ENCODE measurements around the gene SPTAN1. TPM values are rescaled to one million over a fixed set of nuclear protein-coding genes. Genes with fewer than 3 reads are reported as not detected.

SPTAN1 gene
- total and polyA plus RNA-seq, 2 experiments from 2014 or later, result 108 to 195 TPM

DNA sequence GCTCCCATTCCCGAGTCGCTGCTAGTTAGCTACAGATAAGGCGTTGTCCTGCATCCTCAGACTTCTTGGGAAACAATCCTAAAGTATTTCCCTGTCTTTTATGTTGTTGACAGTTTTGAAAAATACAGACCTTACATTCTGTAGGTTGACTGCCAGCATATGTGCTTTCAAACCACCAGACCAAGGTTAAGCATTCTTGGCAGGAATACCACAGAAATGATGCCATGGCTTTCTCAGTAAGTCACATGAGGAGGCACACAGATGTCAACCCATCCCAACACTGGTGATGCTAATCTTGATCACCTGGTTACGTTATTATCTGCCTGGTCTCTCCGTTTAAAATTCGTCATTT is 47.0 kb upstream of the SPTAN1 start:
- ATAC-seq, result no peak
- H3K9me3 Mint-ChIP-seq, result no peaks in the 10 kb centered on the region
- peak overlapping the region; percentile 95 for H3K4me2 ChIP-seq
- H3K27ac ChIP-seq (ENCODE audit: low read depth), result no peak overlapping the region
- H3K27ac Mint-ChIP-seq, result no peak overlapping the region
- TF ChIP-seq EZH2 (IDR thresholded peaks at IDR 0.05; ENCODE audit: low read depth, unreplicated experiment) (no peak), NANOG (IDR thresholded peaks at IDR 0.05; ENCODE audit: borderline replicate concordance) (no peak), POLR2AphosphoS5 (IDR thresholded peaks at IDR 0.05; ENCODE audit: low read depth) (no peak), ZNF331 (CRISPR knock-in tag; IDR thresholded peaks at IDR 0.05; ENCODE audit: low read depth) (no peak), ZNF114 (CRISPR knock-in tag; IDR thresholded peaks at IDR 0.05) (no peak), STAT1 (IDR thresholded peaks at IDR 0.05; ENCODE audit: unreplicated experiment) (no peak), CREB1 (CRISPR knock-in tag; IDR thresholded peaks at IDR 0.05; ENCODE audit: low read depth) (no peak), JUNB (IDR thresholded peaks at IDR 0.05; ENCODE audit: unreplicated experiment) (no peak), EZH2phosphoT487 (IDR thresholded peaks at IDR 0.05; ENCODE audit: unreplicated experiment) (no peak)
- TF ChIP-seq, protein P1, sequence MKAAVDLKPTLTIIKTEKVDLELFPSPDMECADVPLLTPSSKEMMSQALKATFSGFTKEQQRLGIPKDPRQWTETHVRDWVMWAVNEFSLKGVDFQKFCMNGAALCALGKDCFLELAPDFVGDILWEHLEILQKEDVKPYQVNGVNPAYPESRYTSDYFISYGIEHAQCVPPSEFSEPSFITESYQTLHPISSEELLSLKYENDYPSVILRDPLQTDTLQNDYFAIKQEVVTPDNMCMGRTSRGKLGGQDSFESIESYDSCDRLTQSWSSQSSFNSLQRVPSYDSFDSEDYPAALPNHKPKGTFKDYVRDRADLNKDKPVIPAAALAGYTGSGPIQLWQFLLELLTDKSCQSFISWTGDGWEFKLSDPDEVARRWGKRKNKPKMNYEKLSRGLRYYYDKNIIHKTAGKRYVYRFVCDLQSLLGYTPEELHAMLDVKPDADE (IDR thresholded peaks at IDR 0.05), result no peak
- TF ChIP-seq, protein P2, sequence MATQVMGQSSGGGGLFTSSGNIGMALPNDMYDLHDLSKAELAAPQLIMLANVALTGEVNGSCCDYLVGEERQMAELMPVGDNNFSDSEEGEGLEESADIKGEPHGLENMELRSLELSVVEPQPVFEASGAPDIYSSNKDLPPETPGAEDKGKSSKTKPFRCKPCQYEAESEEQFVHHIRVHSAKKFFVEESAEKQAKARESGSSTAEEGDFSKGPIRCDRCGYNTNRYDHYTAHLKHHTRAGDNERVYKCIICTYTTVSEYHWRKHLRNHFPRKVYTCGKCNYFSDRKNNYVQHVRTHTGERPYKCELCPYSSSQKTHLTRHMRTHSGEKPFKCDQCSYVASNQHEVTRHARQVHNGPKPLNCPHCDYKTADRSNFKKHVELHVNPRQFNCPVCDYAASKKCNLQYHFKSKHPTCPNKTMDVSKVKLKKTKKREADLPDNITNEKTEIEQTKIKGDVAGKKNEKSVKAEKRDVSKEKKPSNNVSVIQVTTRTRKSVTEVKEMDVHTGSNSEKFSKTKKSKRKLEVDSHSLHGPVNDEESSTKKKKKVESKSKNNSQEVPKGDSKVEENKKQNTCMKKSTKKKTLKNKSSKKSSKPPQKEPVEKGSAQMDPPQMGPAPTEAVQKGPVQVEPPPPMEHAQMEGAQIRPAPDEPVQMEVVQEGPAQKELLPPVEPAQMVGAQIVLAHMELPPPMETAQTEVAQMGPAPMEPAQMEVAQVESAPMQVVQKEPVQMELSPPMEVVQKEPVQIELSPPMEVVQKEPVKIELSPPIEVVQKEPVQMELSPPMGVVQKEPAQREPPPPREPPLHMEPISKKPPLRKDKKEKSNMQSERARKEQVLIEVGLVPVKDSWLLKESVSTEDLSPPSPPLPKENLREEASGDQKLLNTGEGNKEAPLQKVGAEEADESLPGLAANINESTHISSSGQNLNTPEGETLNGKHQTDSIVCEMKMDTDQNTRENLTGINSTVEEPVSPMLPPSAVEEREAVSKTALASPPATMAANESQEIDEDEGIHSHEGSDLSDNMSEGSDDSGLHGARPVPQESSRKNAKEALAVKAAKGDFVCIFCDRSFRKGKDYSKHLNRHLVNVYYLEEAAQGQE (IDR thresholded peaks at IDR 0.05; ENCODE audit: unreplicated experiment), result no peak
- TF ChIP-seq, protein P3, sequence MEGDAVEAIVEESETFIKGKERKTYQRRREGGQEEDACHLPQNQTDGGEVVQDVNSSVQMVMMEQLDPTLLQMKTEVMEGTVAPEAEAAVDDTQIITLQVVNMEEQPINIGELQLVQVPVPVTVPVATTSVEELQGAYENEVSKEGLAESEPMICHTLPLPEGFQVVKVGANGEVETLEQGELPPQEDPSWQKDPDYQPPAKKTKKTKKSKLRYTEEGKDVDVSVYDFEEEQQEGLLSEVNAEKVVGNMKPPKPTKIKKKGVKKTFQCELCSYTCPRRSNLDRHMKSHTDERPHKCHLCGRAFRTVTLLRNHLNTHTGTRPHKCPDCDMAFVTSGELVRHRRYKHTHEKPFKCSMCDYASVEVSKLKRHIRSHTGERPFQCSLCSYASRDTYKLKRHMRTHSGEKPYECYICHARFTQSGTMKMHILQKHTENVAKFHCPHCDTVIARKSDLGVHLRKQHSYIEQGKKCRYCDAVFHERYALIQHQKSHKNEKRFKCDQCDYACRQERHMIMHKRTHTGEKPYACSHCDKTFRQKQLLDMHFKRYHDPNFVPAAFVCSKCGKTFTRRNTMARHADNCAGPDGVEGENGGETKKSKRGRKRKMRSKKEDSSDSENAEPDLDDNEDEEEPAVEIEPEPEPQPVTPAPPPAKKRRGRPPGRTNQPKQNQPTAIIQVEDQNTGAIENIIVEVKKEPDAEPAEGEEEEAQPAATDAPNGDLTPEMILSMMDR (conservative IDR thresholded peaks at IDR 0.05; ENCODE audit: low read depth in 2 of 2), result no peak
- TF ChIP-seq, protein P4, sequence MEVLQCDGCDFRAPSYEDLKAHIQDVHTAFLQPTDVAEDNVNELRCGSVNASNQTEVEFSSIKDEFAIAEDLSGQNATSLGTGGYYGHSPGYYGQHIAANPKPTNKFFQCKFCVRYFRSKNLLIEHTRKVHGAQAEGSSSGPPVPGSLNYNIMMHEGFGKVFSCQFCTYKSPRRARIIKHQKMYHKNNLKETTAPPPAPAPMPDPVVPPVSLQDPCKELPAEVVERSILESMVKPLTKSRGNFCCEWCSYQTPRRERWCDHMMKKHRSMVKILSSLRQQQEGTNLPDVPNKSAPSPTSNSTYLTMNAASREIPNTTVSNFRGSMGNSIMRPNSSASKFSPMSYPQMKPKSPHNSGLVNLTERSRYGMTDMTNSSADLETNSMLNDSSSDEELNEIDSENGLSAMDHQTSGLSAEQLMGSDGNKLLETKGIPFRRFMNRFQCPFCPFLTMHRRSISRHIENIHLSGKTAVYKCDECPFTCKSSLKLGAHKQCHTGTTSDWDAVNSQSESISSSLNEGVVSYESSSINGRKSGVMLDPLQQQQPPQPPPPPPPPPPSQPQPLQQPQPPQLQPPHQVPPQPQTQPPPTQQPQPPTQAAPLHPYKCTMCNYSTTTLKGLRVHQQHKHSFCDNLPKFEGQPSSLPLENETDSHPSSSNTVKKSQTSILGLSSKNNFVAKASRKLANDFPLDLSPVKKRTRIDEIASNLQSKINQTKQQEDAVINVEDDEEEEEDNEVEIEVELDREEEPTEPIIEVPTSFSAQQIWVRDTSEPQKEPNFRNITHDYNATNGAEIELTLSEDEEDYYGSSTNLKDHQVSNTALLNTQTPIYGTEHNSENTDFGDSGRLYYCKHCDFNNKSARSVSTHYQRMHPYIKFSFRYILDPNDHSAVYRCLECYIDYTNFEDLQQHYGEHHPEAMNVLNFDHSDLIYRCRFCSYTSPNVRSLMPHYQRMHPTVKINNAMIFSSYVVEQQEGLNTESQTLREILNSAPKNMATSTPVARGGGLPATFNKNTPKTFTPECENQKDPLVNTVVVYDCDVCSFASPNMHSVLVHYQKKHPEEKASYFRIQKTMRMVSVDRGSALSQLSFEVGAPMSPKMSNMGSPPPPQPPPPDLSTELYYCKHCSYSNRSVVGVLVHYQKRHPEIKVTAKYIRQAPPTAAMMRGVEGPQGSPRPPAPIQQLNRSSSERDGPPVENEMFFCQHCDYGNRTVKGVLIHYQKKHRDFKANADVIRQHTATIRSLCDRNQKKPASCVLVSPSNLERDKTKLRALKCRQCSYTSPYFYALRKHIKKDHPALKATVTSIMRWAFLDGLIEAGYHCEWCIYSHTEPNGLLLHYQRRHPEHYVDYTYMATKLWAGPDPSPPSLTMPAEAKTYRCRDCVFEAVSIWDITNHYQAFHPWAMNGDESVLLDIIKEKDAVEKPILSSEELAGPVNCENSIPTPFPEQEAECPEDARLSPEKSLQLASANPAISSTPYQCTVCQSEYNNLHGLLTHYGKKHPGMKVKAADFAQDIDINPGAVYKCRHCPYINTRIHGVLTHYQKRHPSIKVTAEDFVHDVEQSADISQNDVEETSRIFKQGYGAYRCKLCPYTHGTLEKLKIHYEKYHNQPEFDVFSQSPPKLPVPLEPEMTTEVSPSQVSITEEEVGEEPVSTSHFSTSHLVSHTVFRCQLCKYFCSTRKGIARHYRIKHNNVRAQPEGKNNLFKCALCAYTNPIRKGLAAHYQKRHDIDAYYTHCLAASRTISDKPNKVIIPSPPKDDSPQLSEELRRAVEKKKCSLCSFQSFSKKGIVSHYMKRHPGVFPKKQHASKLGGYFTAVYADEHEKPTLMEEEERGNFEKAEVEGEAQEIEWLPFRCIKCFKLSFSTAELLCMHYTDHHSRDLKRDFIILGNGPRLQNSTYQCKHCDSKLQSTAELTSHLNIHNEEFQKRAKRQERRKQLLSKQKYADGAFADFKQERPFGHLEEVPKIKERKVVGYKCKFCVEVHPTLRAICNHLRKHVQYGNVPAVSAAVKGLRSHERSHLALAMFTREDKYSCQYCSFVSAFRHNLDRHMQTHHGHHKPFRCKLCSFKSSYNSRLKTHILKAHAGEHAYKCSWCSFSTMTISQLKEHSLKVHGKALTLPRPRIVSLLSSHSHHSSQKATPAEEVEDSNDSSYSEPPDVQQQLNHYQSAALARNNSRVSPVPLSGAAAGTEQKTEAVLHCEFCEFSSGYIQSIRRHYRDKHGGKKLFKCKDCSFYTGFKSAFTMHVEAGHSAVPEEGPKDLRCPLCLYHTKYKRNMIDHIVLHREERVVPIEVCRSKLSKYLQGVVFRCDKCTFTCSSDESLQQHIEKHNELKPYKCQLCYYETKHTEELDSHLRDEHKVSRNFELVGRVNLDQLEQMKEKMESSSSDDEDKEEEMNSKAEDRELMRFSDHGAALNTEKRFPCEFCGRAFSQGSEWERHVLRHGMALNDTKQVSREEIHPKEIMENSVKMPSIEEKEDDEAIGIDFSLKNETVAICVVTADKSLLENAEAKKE (CRISPR knock-in tag; IDR thresholded peaks at IDR 0.05), result no peak
- H3K27me3 ChIP-seq (ENCODE audit: insufficient read depth), result no peaks in the 10 kb centered on the region
- no peak overlapping the region; the same call in 1 of the 2 replicates for H2AFZ ChIP-seq
- peaks cover 5% of the 10 kb centered on the region; the same call in 1 of the 2 replicates for H3K79me2 ChIP-seq (replicated peaks; ENCODE audit: insufficient read depth)
- peak overlapping the region; percentile 100 for H3K4me3 Mint-ChIP-seq
- H3K36me3 Mint-ChIP-seq (ENCODE audit: low read depth), result peaks cover 3% of the 10 kb centered on the region
- H3K36me3 ChIP-seq (ENCODE audit: insufficient read depth), result no peaks in the 10 kb centered on the region
- H3K4me1 Mint-ChIP-seq, result peaks cover 4% of the 10 kb centered on the region; the same call in 2 of the 3 replicates
- peaks cover 8% of the 10 kb centered on the region; the same call in 1 of the 2 replicates for H3K4me1 ChIP-seq (ENCODE audit: insufficient read depth)
- no peaks in the 10 kb centered on the region for H3K27me3 Mint-ChIP-seq (ENCODE audit: insufficient read depth, low read depth, poor library complexity)
- H3F3A ChIP-seq (replicated peaks; ENCODE audit: low read depth), result peaks cover 7% of the 10 kb centered on the region; the same call in 1 of the 2 replicates
- peak overlapping the region; percentile 92 for H3K4me3 ChIP-seq
- peaks cover 6% of the 10 kb centered on the region; the same call in 1 of the 2 replicates for H4K20me1 ChIP-seq (replicated peaks; ENCODE audit: insufficient read depth)
- no peaks in the 10 kb centered on the region for H3K9me2 ChIP-seq (ENCODE audit: insufficient read depth)
- no peak for DNase-seq (ENCODE audit: low spot score)
